GM21576 (cell line): ENCODE measurements around the gene ABHD11.
"Not testable (repeated sequence)": the region's sequence is repeated elsewhere in the genome, so short reads cannot be mapped to it uniquely, and the experiment has no call there.

Experiments
- ATAC-seq: cut with Tn5 transposase; IDR thresholded peaks from one replicate; pipeline ENCODE4 v1.9.1; 2021; ENCODE audit warnings: mild to moderate bottlenecking, moderate library complexity; ENCODE audit not compliant: unreplicated experiment

Gene ABHD11

GRCh38 chr7:73746378-73746777 is 7.8 kb upstream of the ABHD11 start:
- no peak for ATAC-seq

- ATAC-seq: no peak
These were observed 4.4 kb upstream of the ABHD11 start for GRCh38 chr7:73742753-73743641.

GRCh38 chr7:73742338-73742752 is 3.7 kb upstream of the ABHD11 start:
- ATAC-seq: no peak

- no peak for ATAC-seq
These were observed 3.0 kb upstream of the ABHD11 start for GRCh38 chr7:73741600-73741999.

GRCh38 chr7:73740771-73741170 is 2.2 kb upstream of the ABHD11 start:
- no peak for ATAC-seq

GRCh38 chr7:73740212-73740611 is 1.6 kb upstream of the ABHD11 start:
- no peak for ATAC-seq

- ATAC-seq: peak; percentile 7
These were observed 775 bp upstream of the ABHD11 start for GRCh38 chr7:73739387-73739767.

GRCh38 chr7:73738220-73738611 is 386 bp downstream of the ABHD11 start:
- ATAC-seq: no peak

GRCh38 chr7:73737491-73738219 is 947 bp downstream of the ABHD11 start:
- ATAC-seq: no peak

- ATAC-seq: no peak
These were observed 1.7 kb downstream of the ABHD11 start for GRCh38 chr7:73736885-73737284.

- no peak for ATAC-seq
These were observed 3.1 kb downstream of the ABHD11 start for GRCh38 chr7:73735528-73735905.

- no peak for ATAC-seq
These were observed 3.7 kb downstream of the ABHD11 start for GRCh38 chr7:73734619-73735527.

- ATAC-seq: no peak
These were observed 6.2 kb downstream of the ABHD11 start for GRCh38 chr7:73732397-73732796.

GRCh38 chr7:73730485-73730884 is 8.1 kb downstream of the ABHD11 start:
- ATAC-seq: no peak

GRCh38 chr7:73728551-73728950 is 10.1 kb downstream of the ABHD11 start:
- ATAC-seq: no peak

- ATAC-seq: no peak
These were observed 10.7 kb downstream of the ABHD11 start for GRCh38 chr7:73727952-73728351.

- no peak for ATAC-seq
These were observed 12.5 kb downstream of the ABHD11 start for GRCh38 chr7:73726083-73726466.

GRCh38 chr7:73723813-73724212 is 14.8 kb downstream of the ABHD11 start:
- no peak for ATAC-seq

GRCh38 chr7:73722785-73723184 is 15.8 kb downstream of the ABHD11 start:
- ATAC-seq: no peak

GRCh38 chr7:73722182-73722581 is 16.4 kb downstream of the ABHD11 start:
- not testable (repeated sequence) for ATAC-seq

- no peak for ATAC-seq
These were observed 17.2 kb downstream of the ABHD11 start for GRCh38 chr7:73721377-73721817.
